Prostate gland (tissue), 2 donors: Measurements from ENCODE around the gene CEACAM18.
"Not testable (repeated sequence)": the region's sequence is repeated elsewhere in the genome, so short reads cannot be mapped to it uniquely, and the experiment has no call there.

Source experiments
- CTCF ChIP-seq, 4 experiments: fragments of 200-600 bp in 2 of 4; fragments of 450-650 bp in 2 of 4; sonication (generic) in 2 of 4; IDR thresholded peaks; 1 replicate in 3 of 4; 2 replicates in 1 of 4; pipeline ENCODE4 v1.5.1; 2016 to 2019; ENCODE audit warnings: antibody characterized with exemption in 4 of 4, mild to moderate bottlenecking in 2 of 4, moderate library complexity in 2 of 4
- POLR2A ChIP-seq: fragments of 450-650 bp; IDR thresholded peaks from one replicate; pipeline ENCODE4 v1.6.1; 2016; ENCODE audit warnings: antibody characterized with exemption, mild to moderate bottlenecking

- not testable (repeated sequence) for TF ChIP-seq CTCF (IDR thresholded peaks at IDR 0.05); POLR2A
Observed at GRCh38 chr19:51500931-51501330, 22.6 kb downstream of the CEACAM18 start.
